HTR-8/SVneo (cell line): ENCODE data around the gene CDC5L.

ENCODE experiments used
- DNase-seq: peaks from one replicate; pipeline ENCODE4 v3.0.0; 2011; ENCODE audit warnings: low spot score, mixed read lengths; ENCODE audit not compliant: insufficient read length
- FAIRE-seq: peaks from 2 replicates; lab custom pipeline; 2011; peaks lifted over from hg19 to GRCh38; lab: Jason Lieb, UNC

The CDC5L gene

GRCh38 chr6:44471271-44471981, 83.9 kb downstream of the CDC5L start:
- no peak for FAIRE-seq
- DNase-seq, result no peak

- DNase-seq, result no peak
- FAIRE-seq, result no peak
Observed at GRCh38 chr6:44472250-44472945, 84.9 kb downstream of the CDC5L start.

- DNase-seq, result no peak
- no peak for FAIRE-seq
Observed at GRCh38 chr6:44473393-44474189, 86.1 kb downstream of the CDC5L start.

GRCh38 chr6:44474190-44474631, 86.7 kb downstream of the CDC5L start:
- FAIRE-seq (no peak), DNase-seq (no peak)

GRCh38 chr6:44474643-44475042, 87.1 kb downstream of the CDC5L start:
- DNase-seq (no peak), FAIRE-seq (no peak)

- no peak for FAIRE-seq
- no peak for DNase-seq
Observed at GRCh38 chr6:44475417-44475778, 87.9 kb downstream of the CDC5L start.

- FAIRE-seq (peak; percentile 60), DNase-seq (peak; percentile 90)
Observed at GRCh38 chr6:44475779-44476434, 88.4 kb downstream of the CDC5L start.

GRCh38 chr6:44476849-44477248, 89.3 kb downstream of the CDC5L start:
- FAIRE-seq (no peak), DNase-seq (no peak)

- no peak for FAIRE-seq
Observed at GRCh38 chr6:44477293-44477894, 89.9 kb downstream of the CDC5L start.

GRCh38 chr6:44478158-44478557, 90.7 kb downstream of the CDC5L start:
- no peak for DNase-seq
- no peak for FAIRE-seq

More at GRCh38 chr6:44477293-44477894, 89.9 kb downstream of the CDC5L start:
- DNase-seq, result no peak

- DNase-seq (no peak), FAIRE-seq (no peak)
Observed at GRCh38 chr6:44478591-44479254, 91.2 kb downstream of the CDC5L start.

GRCh38 chr6:44480097-44480541, 92.6 kb downstream of the CDC5L start:
- DNase-seq (no peak), FAIRE-seq (no peak)

- DNase-seq, result no peak
- FAIRE-seq, result no peak
Observed at GRCh38 chr6:44481056-44481455, 93.5 kb downstream of the CDC5L start.

GRCh38 chr6:44481760-44482159, 94.3 kb downstream of the CDC5L start:
- FAIRE-seq, result no peak
- no peak for DNase-seq

GRCh38 chr6:44485601-44486401, 98.3 kb downstream of the CDC5L start:
- DNase-seq, result no peak
- no peak for FAIRE-seq

GRCh38 chr6:44487002-44487401, 99.5 kb downstream of the CDC5L start:
- FAIRE-seq (peak; percentile 23), DNase-seq (no peak)

GRCh38 chr6:44487586-44487985, 100.1 kb downstream of the CDC5L start:
- DNase-seq (no peak), FAIRE-seq (peak; percentile 75)

GRCh38 chr6:44489910-44490604, 102.6 kb downstream of the CDC5L start:
- DNase-seq (peak; percentile 79), FAIRE-seq (peak; percentile 38)
